Left lung (tissue), 10 donors: Measurements from ENCODE around the gene IKZF3. TPM values are rescaled to one million over a fixed set of nuclear protein-coding genes. Genes with fewer than 3 reads are reported as not detected.
A peak's percentile ranks its signal among the peaks of the same experiment; 100 is the strongest.

Experiments used
- ATAC-seq: fragments of 200-7000 bp; cut with Tn5 transposase; one replicate; pipeline ENCODE4 v1.9.1; 2020; ENCODE audit warnings: moderate library complexity
- DNase-seq, 4 donors: peaks; one replicate each; pipeline ENCODE4 v3.0.0-alpha.2; 2013 to 2020
- H3K27ac ChIP-seq, 2 donors: fragments of 200-600 bp; sonication (generic) in 1 of 2; one replicate each; pipeline versions ENCODE4 v1.5.0 to v1.8.0; 2020 to 2021
- H3K27me3 ChIP-seq, 2 donors: fragments of 200-600 bp; sonication (generic) in 1 of 2; one replicate each; pipeline versions ENCODE4 v1.5.0 to v1.8.0; 2020 to 2021
- H3K36me3 ChIP-seq, 2 donors: fragments of 200-600 bp; sonication (generic) in 1 of 2; one replicate each; pipeline versions ENCODE4 v1.5.0 to v1.8.0; 2020 to 2021
- H3K4me1 ChIP-seq, 2 donors: fragments of 200-600 bp; one replicate each; pipeline ENCODE4 v1.8.0; 2021
- H3K4me3 ChIP-seq, 2 donors: fragments of 200-600 bp; sonication (generic) in 1 of 2; one replicate each; pipeline versions ENCODE4 v1.5.0 to v1.8.0; 2020 to 2021; ENCODE audit warnings: mild to moderate bottlenecking in 1 of 2
- H3K9me3 ChIP-seq, 2 donors: fragments of 200-600 bp; sonication (generic) in 1 of 2; one replicate each; pipeline versions ENCODE4 v1.5.0 to v1.8.0; 2020 to 2021
- CTCF ChIP-seq, 2 donors: fragments of 200-600 bp; sonication (generic) in 1 of 2; IDR thresholded peaks; one replicate each; pipeline versions ENCODE4 v1.5.0 to v1.8.0; 2021; ENCODE audit warnings: antibody characterized with exemption in 2 of 2
- intact Hi-C, 2 donors: fragments of 100-400 bp; cut with DNase I; formaldehyde crosslinking; loops; one replicate each; pipeline versions ENCODE4 v1.11.2 to v1.14.2; 2022
- polyA plus RNA-seq, 6 donors: library from polyadenylated mRNA; unstranded; fragments of 120-200 nt; gene quantifications; one replicate each; pipeline ENCODE4 v1.2.1, GENCODE V29; 2013; ENCODE audit not compliant: insufficient read length in 6 of 6
- total RNA-seq, 2 donors: library from RNA; stranded (reverse); fragmentation: NEBNext Ultra II Directional; extraction: Animal tissue kit (Norgen Biotek cat#: 25700); gene quantifications; one replicate each; pipeline ENCODE4 v1.2.1, GENCODE V29; 2021
- donor health status: DM: no; HTN: yes; CAD: no.
- donor health status: DM: no; HTN: no; CAD: no.

IKZF3 gene
- total and polyA plus RNA-seq, 8 donors = 1.2 to 6.6 (median 1.7) TPM

- H3K36me3 ChIP-seq = no peaks in the 10 kb centered on the region
- H3K9me3 ChIP-seq = no peaks in the 10 kb centered on the region
- peaks cover 0 to 8% of the 10 kb centered on the region in 2 donors for H3K27me3 ChIP-seq
- DNase-seq (no peak), ATAC-seq (no peak)
- no peak for TF ChIP-seq CTCF (IDR thresholded peaks at IDR 0.05)
- peaks cover 0 to 23% of the 10 kb centered on the region in 2 donors for H3K4me1 ChIP-seq
- intact Hi-C loops = no loop called here
- no peak overlapping the region for H3K4me3 ChIP-seq
- H3K27ac ChIP-seq = peak overlapping the region; percentile 94 to 99
Observed at GRCh38 chr17:39755554-39756379, 108.3 kb downstream of the IKZF3 start.

- H3K27ac ChIP-seq = peak overlapping the region; percentile 94 to 99
- intact Hi-C loops = no loop called here
- H3K27me3 ChIP-seq = peaks cover 0 to 7% of the 10 kb centered on the region in 2 donors
- peak overlapping the region; percentile 59 to 67 for H3K4me3 ChIP-seq
- no peaks in the 10 kb centered on the region for H3K36me3 ChIP-seq
- no peak for DNase-seq
- peak; percentile 20 for ATAC-seq
- H3K4me1 ChIP-seq = peaks cover 0 to 23% of the 10 kb centered on the region in 2 donors
- TF ChIP-seq CTCF (IDR thresholded peaks at IDR 0.05) = no peak
- no peaks in the 10 kb centered on the region for H3K9me3 ChIP-seq
Observed at GRCh38 chr17:39754958-39755553, 109.1 kb downstream of the IKZF3 start.

GRCh38 chr17:39754161-39754957 is 109.8 kb downstream of the IKZF3 start:
- DNase-seq (peak; percentile 85 to 100 (median 96)), ATAC-seq (peak; percentile 93)
- Histone ChIP-seq H3K27me3 (peaks cover 0 to under 1% of the 10 kb centered on the region in 2 donors), H3K4me1 (peaks cover 0 to 23% of the 10 kb centered on the region in 2 donors), H3K27ac (peak overlapping the region; percentile 94 to 99), H3K4me3 (peak overlapping the region; percentile 59 to 67), H3K9me3 (no peaks in the 10 kb centered on the region), H3K36me3 (no peaks in the 10 kb centered on the region)
- intact Hi-C loops = no loop called here
- TF ChIP-seq CTCF (IDR thresholded peaks at IDR 0.05) = peak; percentile 96 to 99

GRCh38 chr17:39753514-39754160 is 110.5 kb downstream of the IKZF3 start:
- Histone ChIP-seq H3K4me3 (peak overlapping the region; percentile 59 to 67), H3K4me1 (peaks cover 0 to 23% of the 10 kb centered on the region in 2 donors), H3K27me3 (no peaks in the 10 kb centered on the region), H3K9me3 (no peaks in the 10 kb centered on the region), H3K36me3 (no peaks in the 10 kb centered on the region), H3K27ac (peak overlapping the region; percentile 94 to 99)
- TF ChIP-seq CTCF (IDR thresholded peaks at IDR 0.05) = no peak
- intact Hi-C loops = no loop called here
- peak; percentile 56 for ATAC-seq
- peak in 3 of 4 donors; percentile 39 to 92 (median 59) for DNase-seq
